PFSK-1 (cell line): ENCODE measurements around the gene FUT9.

Experiments used
- POLR2AphosphoS5 ChIP-seq: IDR thresholded peaks from 2 replicates; pipeline ENCODE4 v1.6.1; 2012; ENCODE audit warnings: low read depth, mild to moderate bottlenecking, control low read depth, low read length, moderate library complexity
- TAF1 ChIP-seq: IDR thresholded peaks from 2 replicates; pipeline ENCODE4 v1.6.1; 2012; ENCODE audit warnings: low read length, control low read depth, borderline replicate concordance; ENCODE audit not compliant: insufficient read depth
- TF ChIP-seq, protein P1 (sequence below), 2 experiments: IDR thresholded peaks; 2 replicates each; pipeline versions ENCODE4 v1.6.1 to v1.8.0; 2011 to 2012; ENCODE audit warnings: low read depth in 2 of 2, low read length in 2 of 2, control low read depth in 1 of 2, inconsistent platforms in 1 of 2, mild to moderate bottlenecking in 1 of 2, moderate library complexity in 1 of 2; ENCODE audit not compliant: insufficient read depth in 1 of 2

DNA sequence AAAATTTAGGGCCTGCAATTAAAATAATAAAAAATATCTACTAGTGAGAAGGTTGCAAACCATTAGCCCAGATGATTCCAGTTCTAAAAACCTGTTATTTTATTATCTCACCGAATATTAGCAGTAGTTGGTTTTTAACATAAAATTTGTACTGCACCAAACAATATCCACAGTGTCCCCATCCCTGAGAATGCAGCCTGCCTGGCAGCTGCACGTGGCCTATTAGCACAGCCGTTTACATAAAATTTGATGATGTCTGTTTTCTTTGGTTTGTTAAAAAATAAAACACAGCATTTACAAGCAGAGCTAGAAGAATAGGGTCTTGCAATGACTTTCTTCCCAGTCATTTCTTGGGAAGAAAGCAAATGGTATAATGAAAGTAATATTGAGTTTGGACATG lies 58.2 kb downstream of the FUT9 start:
- TF ChIP-seq, protein P1, sequence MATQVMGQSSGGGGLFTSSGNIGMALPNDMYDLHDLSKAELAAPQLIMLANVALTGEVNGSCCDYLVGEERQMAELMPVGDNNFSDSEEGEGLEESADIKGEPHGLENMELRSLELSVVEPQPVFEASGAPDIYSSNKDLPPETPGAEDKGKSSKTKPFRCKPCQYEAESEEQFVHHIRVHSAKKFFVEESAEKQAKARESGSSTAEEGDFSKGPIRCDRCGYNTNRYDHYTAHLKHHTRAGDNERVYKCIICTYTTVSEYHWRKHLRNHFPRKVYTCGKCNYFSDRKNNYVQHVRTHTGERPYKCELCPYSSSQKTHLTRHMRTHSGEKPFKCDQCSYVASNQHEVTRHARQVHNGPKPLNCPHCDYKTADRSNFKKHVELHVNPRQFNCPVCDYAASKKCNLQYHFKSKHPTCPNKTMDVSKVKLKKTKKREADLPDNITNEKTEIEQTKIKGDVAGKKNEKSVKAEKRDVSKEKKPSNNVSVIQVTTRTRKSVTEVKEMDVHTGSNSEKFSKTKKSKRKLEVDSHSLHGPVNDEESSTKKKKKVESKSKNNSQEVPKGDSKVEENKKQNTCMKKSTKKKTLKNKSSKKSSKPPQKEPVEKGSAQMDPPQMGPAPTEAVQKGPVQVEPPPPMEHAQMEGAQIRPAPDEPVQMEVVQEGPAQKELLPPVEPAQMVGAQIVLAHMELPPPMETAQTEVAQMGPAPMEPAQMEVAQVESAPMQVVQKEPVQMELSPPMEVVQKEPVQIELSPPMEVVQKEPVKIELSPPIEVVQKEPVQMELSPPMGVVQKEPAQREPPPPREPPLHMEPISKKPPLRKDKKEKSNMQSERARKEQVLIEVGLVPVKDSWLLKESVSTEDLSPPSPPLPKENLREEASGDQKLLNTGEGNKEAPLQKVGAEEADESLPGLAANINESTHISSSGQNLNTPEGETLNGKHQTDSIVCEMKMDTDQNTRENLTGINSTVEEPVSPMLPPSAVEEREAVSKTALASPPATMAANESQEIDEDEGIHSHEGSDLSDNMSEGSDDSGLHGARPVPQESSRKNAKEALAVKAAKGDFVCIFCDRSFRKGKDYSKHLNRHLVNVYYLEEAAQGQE (IDR thresholded peaks at IDR 0.05; ENCODE audit: insufficient read depth in 1 of 2, low read depth in 2 of 2, low read length in 2 of 2), result no peak
- TF ChIP-seq TAF1, result no peak
- TF ChIP-seq POLR2AphosphoS5, result no peak
